Measurements from ENCODE around the gene MRPS35.

GRCh38 chr12:27780612-27781408 lies 70.2 kb downstream of the MRPS35 start:
- TF ChIP-seq CREB1 (CRISPR knock-in tag; IDR thresholded peaks at IDR 0.05) (no peak), CTCF (IDR thresholded peaks at IDR 0.05) (no peak), TEAD4 (CRISPR knock-in tag; IDR thresholded peaks at IDR 0.05) (no peak), AR (CRISPR knock-in tag; IDR thresholded peaks at IDR 0.05) (no peak), ZNF263 (CRISPR knock-in tag; IDR thresholded peaks at IDR 0.05; ENCODE audit: low read depth) (no peak), STAT6 (CRISPR knock-in tag; conservative IDR thresholded peaks at IDR 0.05; ENCODE audit: low read depth) (no peak), MAX (CRISPR knock-in tag; IDR thresholded peaks at IDR 0.05) (no peak; the same call in 1 of the 2 replicates), ZBTB43 (CRISPR knock-in tag; IDR thresholded peaks at IDR 0.05) (no peak)

Measured in WTC11 (cell line).